ENCODE measurements around the gene HERC4.

GRCh38 chr10:68095153-68095552 is 20.1 kb upstream of the HERC4 start:
- TF ChIP-seq CTCF (conservative IDR thresholded peaks at IDR 0.05 in 1 of 2, IDR thresholded peaks at IDR 0.05 in 1 of 2; ENCODE audit: low read depth in 1 of 2, low read length in 2 of 2) = no peak
- no peak for TF ChIP-seq EZH2 (IDR thresholded peaks at IDR 0.05; ENCODE audit: low read length, missing control alignments)

All from fibroblast of lung (primary cell).